ENCODE results near the gene SPRED2.

DNA sequence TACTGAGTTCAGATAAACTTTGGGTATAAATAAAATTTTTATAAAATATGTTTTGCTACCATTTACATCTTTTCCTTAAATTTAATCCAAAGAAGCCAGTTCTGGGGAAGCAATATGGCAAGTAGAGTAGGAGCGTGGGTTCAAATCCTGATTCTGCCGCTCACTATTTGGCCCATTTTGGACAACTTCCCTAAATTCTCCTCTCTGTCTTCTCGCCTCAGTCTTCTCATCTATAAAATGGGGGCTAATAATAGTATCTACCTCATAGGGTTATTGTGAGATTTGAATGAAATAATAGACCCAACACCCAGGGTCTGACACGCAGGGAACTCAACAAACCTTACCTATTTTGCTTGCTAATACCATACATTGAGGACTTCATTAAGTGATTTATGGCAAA lies 145.0 kb downstream of the SPRED2 start:
- TF ChIP-seq, protein P1, sequence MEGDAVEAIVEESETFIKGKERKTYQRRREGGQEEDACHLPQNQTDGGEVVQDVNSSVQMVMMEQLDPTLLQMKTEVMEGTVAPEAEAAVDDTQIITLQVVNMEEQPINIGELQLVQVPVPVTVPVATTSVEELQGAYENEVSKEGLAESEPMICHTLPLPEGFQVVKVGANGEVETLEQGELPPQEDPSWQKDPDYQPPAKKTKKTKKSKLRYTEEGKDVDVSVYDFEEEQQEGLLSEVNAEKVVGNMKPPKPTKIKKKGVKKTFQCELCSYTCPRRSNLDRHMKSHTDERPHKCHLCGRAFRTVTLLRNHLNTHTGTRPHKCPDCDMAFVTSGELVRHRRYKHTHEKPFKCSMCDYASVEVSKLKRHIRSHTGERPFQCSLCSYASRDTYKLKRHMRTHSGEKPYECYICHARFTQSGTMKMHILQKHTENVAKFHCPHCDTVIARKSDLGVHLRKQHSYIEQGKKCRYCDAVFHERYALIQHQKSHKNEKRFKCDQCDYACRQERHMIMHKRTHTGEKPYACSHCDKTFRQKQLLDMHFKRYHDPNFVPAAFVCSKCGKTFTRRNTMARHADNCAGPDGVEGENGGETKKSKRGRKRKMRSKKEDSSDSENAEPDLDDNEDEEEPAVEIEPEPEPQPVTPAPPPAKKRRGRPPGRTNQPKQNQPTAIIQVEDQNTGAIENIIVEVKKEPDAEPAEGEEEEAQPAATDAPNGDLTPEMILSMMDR (IDR thresholded peaks at IDR 0.05), result no peak
- TF ChIP-seq POLR2A (IDR thresholded peaks at IDR 0.05), result no peak

All from esophagus squamous epithelium (tissue), 4 donors.